Measurements from ENCODE around the gene ESYT3. TPM values are rescaled to one million over a fixed set of nuclear protein-coding genes. Genes with fewer than 3 reads are reported as not detected.

The ESYT3 gene
- total and polyA plus RNA-seq, 8 donors, result 0.95 to 2.8 (median 1.4) TPM

- WGBS, 2 donors, result 69 to 71% methylated on average over 2 of the region's 2 CpGs
- H3K27ac ChIP-seq, result no peak overlapping the region
- H3K4me1 ChIP-seq, result no peaks in the 10 kb centered on the region
- DNase-seq (no peak), FAIRE-seq (no peak), ATAC-seq (no peak)
- no peaks in the 10 kb centered on the region for H3K27me3 ChIP-seq
- no peaks in the 10 kb centered on the region for H3K36me3 ChIP-seq
- no peak for TF ChIP-seq CTCF (IDR thresholded peaks at IDR 0.05)
- intact Hi-C loops (cut with DNase I), result loop anchor here in 1 of 3 donors (10.0 kb wide), 1 partner anchor 460 kb away; no protein-coding TSS in a partner anchor
- no peaks in the 10 kb centered on the region for H3K9me3 ChIP-seq
- H3K4me3 ChIP-seq, result no peak overlapping the region
Measured at GRCh38 chr3:138464491-138464860, 30.1 kb downstream of the ESYT3 start.

- Histone ChIP-seq H3K27me3 (no peaks in the 10 kb centered on the region), H3K9me3 (no peaks in the 10 kb centered on the region), H3K4me1 (no peaks in the 10 kb centered on the region), H3K27ac (no peak overlapping the region), H3K36me3 (no peaks in the 10 kb centered on the region), H3K4me3 (no peak overlapping the region)
- FAIRE-seq (no peak), ATAC-seq (no peak), DNase-seq (no peak)
- intact Hi-C loops (cut with DNase I), result loop anchor here in 1 of 3 donors (10.0 kb wide), 1 partner anchor 459 kb away; no protein-coding TSS in a partner anchor
- 95 to 97% methylated on average over 2 to 3 of the region's 3 CpGs for WGBS, 2 donors
- TF ChIP-seq CTCF (IDR thresholded peaks at IDR 0.05), result no peak
Measured at GRCh38 chr3:138465451-138465850, 31.0 kb downstream of the ESYT3 start.

GRCh38 chr3:138465925-138466324 is 31.5 kb downstream of the ESYT3 start:
- DNase-seq, result no peak
- Histone ChIP-seq H3K4me1 (no peaks in the 10 kb centered on the region), H3K27me3 (no peaks in the 10 kb centered on the region), H3K36me3 (no peaks in the 10 kb centered on the region), H3K9me3 (no peaks in the 10 kb centered on the region), H3K4me3 (no peak overlapping the region), H3K27ac (no peak overlapping the region)
- WGBS, 2 donors, result 63 to 70% methylated on average over 2 of the region's 2 CpGs
- intact Hi-C loops (cut with DNase I), result loop anchor here in 1 of 3 donors (10.0 kb wide), 1 partner anchor 459 kb away; no protein-coding TSS in a partner anchor
- no peak for FAIRE-seq
- TF ChIP-seq CTCF (IDR thresholded peaks at IDR 0.05), result no peak
- ATAC-seq, result no peak

- FAIRE-seq (no peak), DNase-seq (no peak), ATAC-seq (no peak)
- 82 to 93% methylated on average over 5 of the region's 5 CpGs for WGBS, 2 donors
- Histone ChIP-seq H3K4me1 (no peaks in the 10 kb centered on the region), H3K27me3 (no peaks in the 10 kb centered on the region), H3K9me3 (no peaks in the 10 kb centered on the region), H3K4me3 (no peak overlapping the region), H3K27ac (no peak overlapping the region), H3K36me3 (no peaks in the 10 kb centered on the region)
- TF ChIP-seq CTCF (IDR thresholded peaks at IDR 0.05), result no peak
- intact Hi-C loops (cut with DNase I), result loop anchor here in 1 of 3 donors (10.0 kb wide), 1 partner anchor 457 kb away; no protein-coding TSS in a partner anchor
Measured at GRCh38 chr3:138467931-138468330, 33.5 kb downstream of the ESYT3 start.

GRCh38 chr3:138468451-138468850 is 34.0 kb downstream of the ESYT3 start:
- H3K4me3 ChIP-seq, result no peak overlapping the region
- 70 to 82% methylated on average over 6 of the region's 6 CpGs for WGBS, 2 donors
- no peaks in the 10 kb centered on the region for H3K27me3 ChIP-seq
- TF ChIP-seq CTCF (IDR thresholded peaks at IDR 0.05), result no peak
- no peaks in the 10 kb centered on the region for H3K9me3 ChIP-seq
- DNase-seq (no peak), ATAC-seq (no peak), FAIRE-seq (no peak)
- intact Hi-C loops (cut with DNase I), result loop anchor here in 1 of 3 donors (10.0 kb wide), 1 partner anchor 456 kb away; no protein-coding TSS in a partner anchor
- no peaks in the 10 kb centered on the region for H3K4me1 ChIP-seq
- H3K27ac ChIP-seq, result no peak overlapping the region
- H3K36me3 ChIP-seq, result no peaks in the 10 kb centered on the region

Data from pancreas (tissue), 10 donors.